SK-N-MC (cell line): Measurements from ENCODE around the gene WASF3.

Source experiments
- EZH2 ChIP-seq: fragments of 200-600 bp; sonication (generic); IDR thresholded peaks from one replicate; pipeline ENCODE4 v1.6.1; 2017; ENCODE audit warnings: antibody characterized with exemption
- POLR2AphosphoS5 ChIP-seq: IDR thresholded peaks from 2 replicates; pipeline ENCODE4 v1.6.1; 2012; ENCODE audit warnings: mild to moderate bottlenecking, low read depth, low read length, borderline replicate concordance

DNA sequence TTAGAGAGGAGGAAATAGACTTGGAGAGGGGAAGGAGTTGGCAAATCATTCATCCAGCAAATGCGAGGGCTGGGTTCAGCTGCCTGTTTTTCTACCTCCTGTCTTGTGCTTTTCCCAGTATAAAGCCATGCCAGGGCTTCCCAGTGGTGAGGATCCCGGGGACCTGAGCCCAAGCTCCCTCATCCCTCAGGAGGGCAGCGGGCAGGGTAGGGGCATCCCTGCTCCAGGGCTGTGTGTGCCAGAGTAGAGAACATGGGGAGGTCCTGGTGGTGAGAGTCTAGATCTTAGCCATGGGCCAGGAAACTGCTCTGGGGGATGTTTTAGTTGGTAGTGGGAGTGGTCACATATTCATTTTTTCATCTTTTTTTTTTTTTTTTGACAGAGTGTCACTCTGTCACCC is 159.5 kb downstream of the WASF3 start:
- TF ChIP-seq EZH2 (no peak), POLR2AphosphoS5 (no peak)
